ENCODE measurements around the gene DTHD1.

Gene DTHD1

DNA sequence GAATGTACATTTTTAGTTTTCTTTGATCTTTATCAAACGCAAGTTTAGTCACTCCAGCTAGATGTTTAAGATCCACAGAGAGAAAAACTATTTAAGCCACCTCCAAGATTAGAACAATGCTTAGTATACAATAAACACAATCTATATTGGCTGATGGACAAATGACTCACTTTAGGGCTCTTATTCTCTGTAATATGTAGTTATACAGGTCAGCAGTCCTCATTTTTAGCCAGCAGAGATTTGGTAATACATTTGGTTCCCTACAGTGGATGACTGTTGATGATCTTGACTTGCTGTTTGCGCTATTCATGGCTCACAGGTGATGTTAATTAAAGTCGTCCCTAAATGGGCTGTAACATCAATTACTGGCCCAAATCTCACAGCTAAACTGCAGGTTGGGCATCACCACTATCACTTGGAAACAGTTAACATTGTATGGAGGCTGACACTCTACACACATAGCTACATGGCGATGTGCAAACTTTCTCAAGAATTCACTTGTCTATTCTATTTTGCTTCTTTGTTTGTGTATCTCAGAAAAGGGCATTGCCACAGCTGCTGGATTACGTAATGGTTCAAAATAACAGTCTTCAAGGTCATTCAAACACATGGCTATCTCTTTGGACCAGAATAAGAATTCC lies 11.8 kb upstream of the DTHD1 start:
- DNase-seq (ENCODE audit: low read depth): no peak

DNA sequence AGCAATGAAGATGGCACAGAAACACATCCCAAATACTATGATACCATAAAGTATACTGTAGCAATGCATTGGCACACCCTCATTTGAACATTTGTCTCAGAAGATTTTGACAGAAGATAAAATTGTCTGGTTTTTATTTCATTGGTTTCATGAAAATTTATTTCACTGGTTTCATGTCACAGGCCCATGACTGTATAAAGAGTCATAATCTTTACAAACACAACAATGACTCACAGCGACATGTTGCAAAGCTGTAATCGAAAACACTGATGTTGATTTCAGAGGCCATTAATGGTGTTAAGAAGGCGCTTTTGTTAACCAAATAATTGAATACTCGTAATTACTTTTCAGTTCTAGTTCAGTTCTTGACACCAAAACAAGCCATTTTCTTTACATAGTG lies 8.1 kb upstream of the DTHD1 start:
- no peak for DNase-seq (ENCODE audit: low read depth)

DNA sequence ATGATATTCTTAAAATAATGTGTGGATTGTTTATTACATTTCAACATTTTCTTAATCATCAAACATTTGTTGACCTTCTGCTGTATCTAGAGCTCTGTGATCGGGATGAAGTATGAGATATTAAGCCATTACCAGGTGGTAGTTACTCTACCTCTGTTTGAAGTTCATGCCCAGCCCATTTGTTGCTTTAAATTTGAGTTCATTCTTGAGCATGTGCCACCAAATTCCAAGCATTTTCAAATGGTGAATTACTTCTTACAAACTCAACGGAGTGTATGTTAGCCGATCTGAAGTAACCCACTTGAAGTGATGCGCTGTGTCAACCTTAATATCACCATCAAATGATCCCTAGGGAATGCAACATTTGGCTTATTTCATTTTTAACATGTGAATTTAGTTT lies 7.3 kb upstream of the DTHD1 start:
- DNase-seq (ENCODE audit: low read depth): no peak

DNA sequence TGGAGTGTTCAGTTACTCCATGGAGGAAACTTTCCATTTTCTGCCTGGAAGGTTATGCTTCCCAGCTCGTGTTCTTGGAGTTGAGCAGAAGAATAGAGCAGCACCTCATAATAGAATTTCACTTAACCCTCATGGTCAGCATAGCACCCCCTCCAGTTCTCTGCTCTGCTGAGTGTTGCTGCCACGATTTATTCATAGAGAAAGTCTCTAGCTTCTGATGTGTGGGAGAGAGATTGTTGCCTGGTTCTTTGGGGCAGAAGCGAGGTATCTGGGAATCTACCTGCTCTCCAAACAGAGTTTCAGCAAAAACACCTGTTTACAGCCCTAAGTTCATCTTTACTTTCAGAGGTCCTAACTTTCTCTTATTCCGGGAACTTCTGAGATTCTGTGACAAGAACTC lies 3.9 kb upstream of the DTHD1 start:
- DNase-seq (ENCODE audit: low read depth): no peak

DNA sequence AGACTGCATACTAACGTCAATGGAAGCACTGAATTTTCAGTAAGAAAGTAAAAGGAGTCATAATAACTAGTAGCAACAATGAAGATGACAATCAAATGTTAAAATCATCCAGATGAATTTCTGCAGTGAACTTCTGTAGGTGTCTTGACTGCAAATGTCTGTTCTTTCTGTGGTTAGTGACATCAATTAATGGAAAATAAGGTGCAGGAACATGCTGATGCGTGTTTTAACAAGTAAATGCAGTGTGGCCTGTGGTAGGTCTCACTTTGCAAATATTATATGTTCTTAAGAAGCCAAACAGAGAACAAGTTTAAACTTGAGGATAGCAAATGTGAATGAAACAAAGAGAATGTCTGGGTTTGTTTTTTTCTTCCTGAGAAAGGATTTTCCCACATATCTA lies 2.6 kb upstream of the DTHD1 start:
- no peak for DNase-seq (ENCODE audit: low read depth)

DNA sequence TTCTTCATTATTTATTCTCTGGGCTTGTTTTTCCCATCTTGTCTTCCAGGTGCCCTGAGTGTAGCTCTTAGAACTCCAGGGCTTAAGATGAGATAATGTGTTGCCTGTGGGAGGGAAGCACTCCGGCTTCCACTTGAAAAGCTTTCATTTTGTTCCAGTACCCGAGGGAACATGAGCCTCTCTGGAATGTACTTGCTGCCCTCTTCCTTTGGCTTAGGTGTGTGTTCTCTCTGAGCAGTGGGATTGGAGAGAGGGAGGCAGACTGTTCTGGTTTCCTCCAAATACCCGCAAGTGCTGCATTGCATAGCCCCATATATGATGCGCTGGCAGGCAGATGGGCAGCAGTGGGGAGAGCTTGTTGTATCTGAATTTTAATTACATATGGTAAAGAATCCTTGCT lies 861 bp upstream of the DTHD1 start:
- no peak for DNase-seq (ENCODE audit: low read depth)

DNA sequence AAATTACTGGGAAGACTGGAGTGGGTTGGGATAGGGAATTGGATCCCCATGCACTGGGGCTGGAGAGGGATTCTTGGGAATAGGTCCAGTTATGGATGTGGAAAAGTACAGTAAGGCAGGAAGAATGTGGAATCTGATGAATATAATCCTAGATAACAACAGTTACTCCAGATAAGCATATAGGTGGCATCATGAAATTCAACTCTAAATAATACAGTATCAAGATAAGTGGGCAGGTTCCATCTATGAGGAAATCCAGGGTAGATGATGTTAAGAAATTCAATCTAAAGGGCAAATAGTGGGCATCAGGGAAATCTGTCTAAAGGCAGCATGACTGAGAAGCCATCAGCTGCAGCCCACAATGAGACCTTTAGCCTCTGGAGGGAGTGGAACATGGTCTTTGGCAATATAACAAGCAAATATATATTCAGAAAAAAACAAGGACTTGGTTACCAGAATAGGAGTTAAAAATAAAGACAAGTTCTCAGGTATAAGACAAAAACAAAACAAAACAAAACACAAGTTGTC lies 1.2 kb downstream of the DTHD1 start:
- no peak for DNase-seq (ENCODE audit: low read depth)

DNA sequence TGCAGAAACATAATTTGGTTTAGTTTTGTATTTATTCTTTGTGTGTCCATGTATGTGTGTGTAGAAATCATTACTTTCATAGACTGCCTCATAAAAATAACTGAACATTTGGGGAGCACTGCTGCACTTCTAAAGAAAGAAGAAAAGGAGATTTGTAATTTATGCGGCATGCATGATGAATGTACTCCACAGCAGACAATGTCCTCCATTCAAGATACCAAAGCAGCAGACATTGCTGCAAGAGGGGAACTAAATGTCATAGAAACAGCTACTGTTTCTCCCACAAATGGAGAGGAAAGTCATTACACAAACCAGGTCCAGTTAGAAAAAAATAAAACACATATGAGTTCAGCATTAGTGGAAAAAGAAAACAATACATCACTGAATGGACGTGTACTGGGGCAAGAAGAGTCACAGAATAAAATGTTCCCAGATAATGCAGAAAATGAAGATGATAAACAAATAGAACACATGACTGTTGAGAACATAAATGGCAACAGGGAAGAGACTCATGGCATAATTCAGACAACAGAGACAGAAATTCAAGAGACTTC lies 2.6 kb downstream of the DTHD1 start:
- DNase-seq (ENCODE audit: low read depth): no peak

DNA sequence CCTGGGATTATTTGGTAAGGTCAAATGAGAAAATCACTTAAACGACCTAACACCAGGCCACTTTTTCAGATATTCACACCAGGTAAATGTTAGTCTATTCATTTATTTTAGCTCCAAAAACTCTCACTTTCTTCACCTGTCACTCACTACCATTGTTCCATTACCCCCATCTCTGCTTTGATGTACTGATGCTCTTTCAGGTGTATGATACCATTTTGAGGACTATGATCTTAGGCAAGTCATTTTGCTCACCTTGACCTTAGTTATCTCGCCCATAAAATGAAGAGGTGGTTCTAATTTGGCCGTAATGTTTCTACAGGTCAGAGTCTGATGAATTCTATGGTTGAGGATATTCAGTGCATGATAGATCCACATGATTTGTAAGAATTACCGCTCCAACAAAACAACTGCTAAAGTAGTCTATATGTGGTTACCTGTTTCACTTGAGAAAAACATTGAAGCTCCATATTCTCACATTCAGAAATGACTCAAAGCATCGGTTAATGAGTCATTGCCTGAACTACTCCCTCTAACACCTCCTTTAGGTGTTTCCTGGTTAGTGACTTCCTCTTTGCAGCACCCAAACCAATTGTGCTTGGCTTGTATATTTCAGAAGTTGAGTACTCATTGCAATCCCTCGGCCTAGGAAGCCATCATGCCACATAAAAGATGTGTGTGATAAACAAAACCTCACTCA lies 4.5 kb downstream of the DTHD1 start:
- DNase-seq (ENCODE audit: low read depth): peak; percentile 18

DNA sequence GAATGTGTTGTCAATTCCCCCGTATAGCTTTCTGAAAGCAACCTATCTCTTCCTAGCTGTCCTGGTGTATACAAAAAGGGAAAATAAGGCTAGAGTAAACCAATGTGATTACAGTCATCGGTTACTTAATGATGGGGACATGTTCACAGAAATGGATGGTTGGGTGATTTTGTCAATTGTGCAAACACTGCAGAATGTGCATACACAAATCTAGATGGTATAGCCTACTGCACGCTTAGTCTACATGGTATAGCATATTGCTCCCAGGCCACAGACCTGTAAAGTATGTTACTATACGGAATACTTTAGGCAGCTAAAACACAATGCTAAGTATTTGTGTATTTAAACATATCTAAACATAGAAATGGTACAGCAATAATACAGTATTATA lies 5.1 kb downstream of the DTHD1 start:
- DNase-seq (ENCODE audit: low read depth): no peak

DNA sequence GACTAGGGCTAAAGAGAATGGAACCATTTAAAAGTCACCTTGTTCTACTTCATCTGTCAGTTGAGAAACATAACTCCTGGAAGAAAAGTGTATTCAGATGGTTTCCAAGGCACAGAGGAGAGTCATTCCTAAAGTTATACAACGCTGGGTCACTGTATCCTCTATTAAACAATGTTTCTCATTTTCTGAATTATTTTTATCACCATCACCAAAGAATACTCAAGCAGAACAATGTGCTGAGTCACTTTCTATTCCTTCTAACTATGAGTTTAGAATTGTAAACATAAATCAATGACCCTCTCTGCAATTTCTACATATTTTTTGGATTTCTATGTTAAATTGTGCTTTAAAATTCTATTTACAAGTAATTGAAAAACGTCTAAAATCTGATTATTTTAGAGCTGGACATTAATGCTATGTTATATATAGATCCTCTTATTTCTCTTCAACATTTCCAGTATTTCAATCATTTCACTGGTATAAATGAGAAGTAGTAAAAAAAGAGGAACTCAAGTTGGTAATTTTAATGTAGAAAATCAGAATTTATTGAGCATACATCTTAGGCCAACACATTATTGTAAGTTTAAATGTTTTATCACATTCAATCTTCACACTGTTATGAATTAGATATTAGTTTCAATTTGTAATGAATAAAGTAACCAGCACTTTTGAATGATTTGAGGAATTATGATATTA lies 7.5 kb downstream of the DTHD1 start:
- no peak for DNase-seq (ENCODE audit: low read depth)

DNA sequence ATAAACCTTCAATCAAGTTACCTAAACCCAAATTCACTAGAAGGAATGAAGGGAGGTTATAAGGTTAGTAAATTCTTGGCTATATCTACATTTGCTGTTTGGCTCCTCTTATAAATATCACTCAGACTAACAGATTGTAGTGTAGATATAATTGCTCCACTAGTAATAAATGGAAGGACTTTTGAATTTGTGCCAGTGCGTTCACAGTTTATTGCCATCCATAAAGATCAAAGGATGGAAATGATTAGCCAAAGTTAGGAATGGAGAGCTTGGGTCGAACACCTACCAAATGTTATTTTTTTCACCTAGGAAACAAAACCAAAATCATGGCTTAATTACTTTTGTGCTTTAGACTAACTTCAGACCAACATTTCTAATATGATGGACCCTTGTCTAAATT lies 9.2 kb downstream of the DTHD1 start:
- no peak for DNase-seq (ENCODE audit: low read depth)

DNA sequence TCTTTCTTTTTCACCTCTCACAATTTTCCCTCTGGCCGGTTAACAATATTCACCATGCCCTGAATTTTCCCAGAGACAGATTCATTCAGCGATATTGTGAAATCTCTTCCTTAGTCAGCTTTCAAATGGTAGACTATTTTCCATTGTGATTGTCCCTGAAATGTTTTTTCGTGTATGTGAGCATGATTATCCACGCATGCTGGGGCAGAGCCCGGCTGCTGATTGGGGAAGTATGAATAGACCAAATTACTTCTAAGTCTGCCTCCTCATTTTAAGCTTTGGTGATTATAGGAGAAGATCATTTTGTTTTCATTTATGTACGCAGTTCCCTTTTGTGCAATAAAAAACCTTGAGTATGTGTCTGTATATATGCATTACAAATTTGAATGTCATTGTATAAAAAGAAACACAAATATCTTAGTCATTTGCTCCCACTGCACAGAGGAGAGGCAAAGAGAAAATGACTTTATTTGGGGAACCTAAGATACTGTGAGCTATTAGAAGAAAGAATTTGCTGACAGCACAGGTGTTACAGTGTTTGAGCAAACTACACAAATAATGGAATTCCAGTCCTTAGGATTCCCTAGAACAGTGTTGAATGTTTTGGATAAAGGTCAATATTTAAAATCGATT lies 11.3 kb downstream of the DTHD1 start:
- no peak for DNase-seq (ENCODE audit: low read depth)

DNA sequence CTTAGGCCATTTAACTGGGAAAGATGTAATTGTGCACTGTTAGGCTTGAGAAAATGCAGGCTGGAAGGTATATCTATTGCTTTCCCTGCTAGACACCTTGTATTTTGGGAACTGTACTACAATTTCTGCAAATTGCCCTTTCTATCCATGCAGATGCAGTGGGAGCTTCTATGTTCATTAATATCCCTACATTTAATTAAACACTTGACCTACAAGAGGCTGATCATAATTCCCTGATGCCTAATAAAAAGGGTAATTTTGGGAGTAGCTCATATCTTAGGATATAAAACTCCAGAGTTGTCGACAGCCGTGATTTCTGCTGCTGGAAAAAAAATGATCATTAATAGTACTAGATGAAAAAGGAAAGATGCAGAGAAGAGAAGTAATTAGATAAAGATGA lies 19.7 kb downstream of the DTHD1 start:
- DNase-seq (ENCODE audit: low read depth): no peak

DNA sequence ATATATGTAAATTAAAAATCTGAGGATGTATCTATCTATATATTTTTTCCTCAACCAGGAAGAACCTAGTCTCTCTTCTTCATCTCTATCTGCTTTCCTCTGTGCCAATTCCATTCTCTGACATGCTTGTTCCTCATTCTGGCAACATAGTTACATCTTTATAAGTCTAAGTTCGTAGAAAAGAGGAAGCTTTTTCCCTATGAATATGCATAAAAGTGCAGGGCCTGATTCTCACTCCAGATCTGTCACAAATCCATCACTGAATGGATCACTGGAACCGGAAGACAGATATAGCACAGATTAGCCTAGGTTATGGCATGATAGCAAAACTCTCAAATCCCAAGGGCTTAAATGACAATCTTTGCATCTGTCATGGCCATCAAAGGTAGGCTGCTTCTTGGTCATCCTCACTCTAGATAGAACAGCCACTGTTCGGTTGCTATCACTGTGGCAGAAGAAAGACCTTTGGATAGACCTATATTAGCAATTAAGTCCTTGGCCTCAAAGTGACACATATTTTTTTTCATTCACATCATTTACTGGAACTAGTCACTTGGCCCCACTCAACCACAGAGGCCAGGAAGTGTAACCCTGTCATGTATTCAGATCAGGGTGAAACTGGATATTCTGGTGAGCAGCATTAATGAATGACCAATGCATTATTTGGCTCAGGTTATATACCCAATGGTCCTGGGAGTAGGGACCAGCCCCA lies 22.2 kb downstream of the DTHD1 start:
- no peak for DNase-seq (ENCODE audit: low read depth)

DNA sequence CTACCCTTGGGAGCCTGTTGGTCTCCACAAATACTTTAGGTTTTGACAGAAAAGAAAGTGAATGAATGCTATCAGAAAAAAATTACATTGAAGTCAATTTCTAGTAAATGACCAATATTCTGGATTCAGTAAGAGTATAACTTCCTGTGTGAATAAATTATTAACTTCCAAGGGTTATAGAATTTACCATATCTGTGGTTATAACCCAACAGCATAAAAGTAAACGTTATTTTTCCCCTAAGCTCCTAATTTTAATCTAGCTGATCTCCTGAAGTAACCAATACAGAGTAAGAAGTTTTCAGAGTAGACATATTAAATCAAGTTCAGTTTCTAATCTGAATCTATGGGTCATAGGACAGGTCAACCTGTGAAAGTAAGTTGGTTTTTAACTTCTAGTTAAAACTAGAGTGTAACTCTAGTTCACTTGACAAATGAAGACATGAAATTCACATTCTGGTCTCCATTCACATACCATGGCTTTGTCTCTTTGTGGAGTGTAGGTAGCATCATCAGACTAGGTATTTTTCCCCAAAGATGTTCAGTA lies 22.8 kb downstream of the DTHD1 start:
- DNase-seq (ENCODE audit: low read depth): no peak

DNA sequence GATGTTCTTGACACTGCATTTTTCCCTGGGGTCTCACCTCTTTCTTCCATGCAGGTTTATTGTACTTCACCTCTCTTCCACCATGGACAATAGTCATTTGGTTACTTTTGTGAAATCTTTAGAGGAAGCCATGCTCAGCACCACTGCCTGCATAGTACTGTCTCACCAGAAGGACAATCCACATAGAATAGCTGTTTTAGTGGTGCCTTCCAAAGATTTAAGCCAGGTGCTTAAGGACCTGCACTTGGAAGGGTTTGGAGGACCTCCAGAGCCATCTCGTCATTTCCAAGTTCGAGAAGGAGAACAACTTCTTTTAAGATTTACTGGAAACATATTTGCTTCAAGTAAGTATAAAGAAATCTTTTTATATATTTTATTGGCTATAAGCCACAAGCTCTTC lies 26.7 kb downstream of the DTHD1 start:
- DNase-seq (ENCODE audit: low read depth): no peak

DNA sequence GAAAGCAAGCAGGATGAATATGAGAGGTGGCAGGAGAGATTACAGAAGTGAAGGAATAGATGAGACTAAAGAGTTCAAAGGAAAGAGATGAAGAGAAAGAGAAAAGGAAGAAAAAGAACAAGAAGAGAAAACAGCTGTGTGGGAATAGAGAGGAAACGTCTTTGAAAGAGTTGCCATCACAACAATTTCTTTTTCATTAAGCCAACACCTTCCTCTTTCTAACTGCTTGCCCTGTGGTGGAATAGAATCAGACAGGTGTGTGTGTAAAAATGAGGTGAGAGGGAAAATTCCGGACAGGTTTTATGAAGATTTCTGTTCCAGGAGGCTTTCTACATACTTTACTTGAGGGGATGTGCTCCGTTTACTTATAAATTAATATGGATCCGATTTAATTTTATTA lies 28.8 kb downstream of the DTHD1 start:
- DNase-seq (ENCODE audit: low read depth): no peak

DNA sequence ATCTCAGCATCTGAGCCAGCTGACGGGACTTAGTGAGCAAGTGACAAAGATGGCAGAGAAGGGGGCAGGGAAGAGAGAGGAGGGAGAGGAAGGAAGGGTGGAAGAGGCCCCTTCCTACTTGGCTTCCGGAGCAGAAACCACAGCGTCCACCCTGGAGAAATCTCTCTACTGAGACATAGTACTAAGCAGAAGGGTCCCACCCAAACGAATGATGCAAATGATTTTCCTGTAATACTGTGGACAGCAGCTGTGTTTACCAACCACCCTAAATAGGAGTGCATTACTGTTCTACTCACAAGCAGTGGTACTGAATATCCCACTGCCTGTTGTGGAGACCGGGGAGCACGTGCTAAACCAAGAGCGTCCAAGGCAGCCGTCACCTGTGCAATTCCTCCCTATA lies 29.4 kb downstream of the DTHD1 start:
- DNase-seq (ENCODE audit: low read depth): no peak

DNA sequence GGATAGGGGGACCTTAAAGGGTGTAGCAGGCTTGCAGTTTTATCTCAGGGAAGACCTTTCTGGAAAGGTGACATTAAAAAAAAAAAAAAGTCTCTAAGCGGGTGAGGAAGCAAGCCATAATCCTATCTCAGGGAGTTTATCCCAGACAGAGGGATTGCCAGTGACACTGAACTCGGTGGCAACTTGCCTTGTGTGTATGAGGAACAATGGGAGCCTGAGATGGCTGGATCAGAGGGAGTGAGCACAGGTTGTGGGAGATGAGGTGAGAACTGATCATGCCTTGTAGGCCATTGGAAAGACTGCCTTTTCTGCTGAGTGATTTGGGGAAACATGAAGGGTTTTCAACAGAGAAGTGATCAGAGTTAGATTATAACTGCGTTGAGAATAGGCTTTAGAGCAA lies 31.1 kb downstream of the DTHD1 start:
- DNase-seq (ENCODE audit: low read depth): no peak

DNA sequence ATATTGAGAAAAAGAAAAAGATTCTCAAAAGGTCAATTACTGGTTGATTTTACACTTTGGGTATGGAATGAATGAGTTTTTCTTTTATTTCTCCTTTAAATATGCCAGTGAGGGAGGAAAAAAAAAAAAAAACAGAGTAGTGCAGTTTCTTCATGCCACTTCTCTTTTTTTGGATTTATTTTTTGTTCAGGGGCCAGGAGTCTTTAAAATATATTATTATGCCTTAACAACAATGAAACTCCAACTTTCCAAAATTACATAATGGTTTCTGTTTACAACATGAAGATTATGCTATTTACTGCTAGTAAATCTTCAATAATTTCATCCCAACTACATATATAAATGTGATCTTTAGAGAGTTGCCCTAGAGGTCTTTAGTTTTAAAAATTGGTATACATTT lies 31.9 kb downstream of the DTHD1 start:
- no peak for DNase-seq (ENCODE audit: low read depth)

DNA sequence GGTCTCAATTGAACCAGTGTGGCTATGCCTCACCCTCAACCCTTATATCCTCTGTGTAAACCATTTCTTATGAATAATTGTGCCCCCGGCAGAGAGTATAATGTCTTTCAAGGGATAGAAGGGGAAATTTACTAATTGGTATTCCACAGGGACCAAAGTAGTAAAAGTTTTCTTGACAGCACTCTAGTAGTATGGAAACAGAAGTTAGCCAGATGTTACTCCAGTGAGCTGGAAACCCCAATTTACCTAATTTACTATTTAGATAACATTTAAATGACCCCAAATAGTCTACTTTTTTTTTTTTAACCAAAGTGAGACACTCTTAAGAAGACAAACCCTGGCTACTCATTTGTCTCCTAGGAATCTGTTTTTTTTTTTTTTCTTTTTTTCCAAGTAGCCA lies 32.3 kb downstream of the DTHD1 start:
- no peak for DNase-seq (ENCODE audit: low read depth)
